GM18526 (cell line): Measurements from ENCODE around the gene DIP2C.

ENCODE experiments used
- POLR2A ChIP-seq: IDR thresholded peaks from 3 replicates; pipeline ENCODE4 v1.6.1; 2011; ENCODE audit not compliant: insufficient read length; ENCODE audit errors: extremely low read depth

The DIP2C gene

DNA sequence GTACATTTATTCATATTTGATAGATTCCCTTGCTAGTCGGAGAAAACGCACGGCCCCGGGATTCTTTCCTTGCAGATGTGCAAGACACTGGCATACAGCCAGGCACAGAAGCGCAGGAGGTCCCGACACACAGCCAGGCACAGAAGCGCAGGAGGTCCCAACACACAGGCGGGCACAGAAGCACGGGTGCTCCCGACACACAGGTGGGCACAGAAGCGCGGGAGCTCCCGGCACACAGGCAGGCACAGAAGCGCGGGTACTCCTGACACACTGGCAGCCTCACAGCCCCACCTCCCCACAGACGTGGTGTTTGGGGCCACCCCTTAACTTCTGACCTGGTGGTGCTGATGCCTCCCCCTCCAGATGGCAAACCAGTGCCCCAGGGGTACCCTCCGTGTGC is 316.9 kb downstream of the DIP2C start:
- no peak for TF ChIP-seq POLR2A

DNA sequence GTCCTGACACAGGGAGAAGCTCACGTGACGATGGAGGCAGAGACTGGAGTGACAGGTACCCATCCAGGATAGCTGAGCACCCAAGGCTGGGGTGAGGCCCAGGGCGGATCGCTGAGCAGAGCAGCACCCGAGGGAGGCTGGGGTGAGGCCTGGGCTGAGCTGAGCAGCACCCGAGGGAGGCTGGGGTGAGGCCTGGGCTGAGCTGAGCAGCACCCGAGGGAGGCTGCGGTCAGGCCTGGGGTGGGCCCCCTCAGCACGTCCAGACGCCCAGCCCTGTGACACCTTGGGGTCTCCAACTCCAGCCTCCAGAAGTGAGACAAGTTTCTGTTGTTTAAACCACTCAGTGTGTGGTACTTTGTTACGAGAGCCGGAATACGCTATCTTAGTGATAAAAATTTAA is 318.0 kb downstream of the DIP2C start:
- TF ChIP-seq POLR2A, result no peak

DNA sequence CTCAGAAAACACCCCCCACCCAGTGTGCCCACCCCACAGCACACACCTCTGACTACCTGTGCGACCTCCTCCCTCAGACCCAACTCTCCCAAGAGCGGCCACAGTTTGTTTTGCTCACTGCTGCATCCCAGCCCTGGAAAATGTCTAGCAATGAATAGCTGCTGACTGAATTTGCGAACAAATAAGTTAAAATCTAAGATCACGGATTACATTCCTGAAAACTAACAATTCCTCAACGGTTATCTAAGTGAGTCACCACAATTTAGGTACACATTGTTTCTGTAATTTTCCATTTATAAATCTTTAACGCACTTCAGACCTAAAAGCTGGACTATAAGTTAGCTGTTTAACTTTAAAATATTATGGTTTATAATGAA is 319.0 kb downstream of the DIP2C start:
- no peak for TF ChIP-seq POLR2A

DNA sequence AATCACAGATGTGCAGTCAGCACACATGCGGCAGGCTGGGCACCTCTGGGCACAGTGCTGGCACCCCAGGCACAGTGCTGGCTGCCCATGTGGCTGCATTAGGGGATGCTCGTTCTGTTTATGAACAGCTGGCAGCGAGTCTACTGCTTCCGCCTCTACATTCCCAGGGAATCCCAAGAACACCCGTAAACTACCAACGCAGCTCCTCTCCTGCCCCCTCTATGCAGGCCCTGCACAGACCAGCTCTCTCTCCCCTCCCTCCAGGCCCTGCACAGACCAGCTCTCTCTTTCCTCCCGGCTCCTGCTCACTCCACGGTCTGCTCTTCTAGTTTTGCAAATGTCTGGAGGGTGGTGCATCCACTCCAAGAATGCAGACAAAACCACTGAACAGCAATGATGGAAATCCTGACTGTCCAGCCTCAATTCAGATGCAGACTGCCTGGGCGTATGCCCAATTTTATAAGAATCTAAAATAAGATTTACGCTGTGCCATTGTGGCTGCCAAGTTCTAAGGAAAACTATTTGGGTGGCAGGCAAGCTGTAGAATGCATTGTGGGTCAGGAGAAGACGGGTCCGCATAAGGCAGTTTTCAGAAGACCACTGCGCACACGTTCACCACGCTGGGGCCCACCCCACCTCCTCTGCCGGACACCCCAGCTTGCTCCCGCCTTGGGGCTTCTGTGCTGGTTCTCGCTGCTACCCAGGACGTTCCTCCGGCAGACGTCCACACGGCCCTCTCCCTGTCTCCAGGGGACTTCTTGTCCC is 319.6 kb downstream of the DIP2C start:
- no peak for TF ChIP-seq POLR2A

DNA sequence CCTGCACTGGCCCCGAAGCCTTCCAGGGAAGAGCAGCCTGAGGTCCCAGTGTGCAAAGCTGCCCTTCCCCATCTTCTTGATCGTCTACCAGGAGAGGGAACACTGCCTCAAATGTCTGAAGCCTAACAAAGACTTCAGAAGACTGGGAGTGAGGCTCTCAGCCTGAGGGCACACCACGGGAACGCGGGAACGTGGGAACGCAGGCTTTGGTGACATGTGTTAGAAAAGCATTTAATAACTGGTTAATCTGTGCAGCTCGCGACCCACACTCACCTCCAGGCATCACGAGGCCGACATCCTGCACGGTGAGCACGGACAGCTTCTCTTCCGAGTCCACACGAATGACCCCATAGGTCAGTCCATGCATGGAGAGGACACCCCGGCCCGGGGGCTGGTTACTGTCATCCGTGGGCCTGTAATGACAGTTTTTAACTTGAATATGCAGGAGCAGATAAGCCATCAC is 320.2 kb downstream of the DIP2C start:
- TF ChIP-seq POLR2A, result no peak

DNA sequence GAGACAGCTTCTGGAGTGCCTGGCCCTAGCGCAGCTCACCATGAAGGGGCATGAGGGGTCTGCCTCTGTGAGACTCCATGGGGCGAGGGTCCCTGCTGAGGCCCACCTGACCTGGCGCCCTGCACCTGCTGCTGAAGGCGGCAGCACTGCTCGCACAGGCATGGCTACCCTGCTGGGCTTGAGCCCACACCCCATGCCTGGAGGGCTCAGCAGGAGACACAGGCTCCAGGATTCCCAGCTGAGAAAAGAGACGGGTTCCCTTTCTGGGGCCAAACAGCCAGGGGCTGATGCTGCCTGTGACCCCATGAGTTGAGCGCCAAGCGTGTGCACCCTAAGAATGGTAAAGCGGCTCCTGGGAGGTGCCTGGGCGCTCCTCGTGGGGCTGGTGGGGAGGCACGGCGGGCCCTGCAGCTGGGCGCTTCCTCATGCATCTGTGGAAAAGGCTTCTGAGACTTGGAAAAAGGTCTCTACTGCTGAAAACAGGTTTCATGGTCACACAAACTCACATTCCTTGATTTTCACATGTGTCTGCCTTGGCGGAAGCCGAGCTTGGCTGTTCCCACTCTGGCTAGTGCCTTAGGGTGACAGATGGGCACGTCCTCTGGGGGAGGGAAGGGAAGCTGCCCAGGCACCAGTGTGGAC is 320.8 kb downstream of the DIP2C start:
- TF ChIP-seq POLR2A, result no peak

DNA sequence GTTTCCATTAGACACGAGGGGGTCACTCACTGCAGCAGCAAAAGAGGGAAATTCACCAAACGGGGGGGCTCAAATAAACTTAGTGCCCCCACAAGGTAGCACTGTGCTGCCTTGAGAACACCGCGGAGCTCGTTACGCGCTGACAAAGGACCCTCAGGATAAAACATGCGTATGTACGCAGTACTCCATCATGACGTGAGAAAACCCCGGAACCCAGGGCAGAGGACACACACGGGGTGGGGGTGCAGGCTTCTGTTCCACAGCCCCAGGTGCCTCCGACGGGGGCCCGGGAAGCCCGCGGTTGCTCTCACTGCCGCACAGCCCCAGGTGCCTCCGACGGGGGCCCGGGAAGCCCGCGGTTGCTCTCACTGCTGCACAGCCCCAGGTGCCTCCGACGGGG is 321.8 kb downstream of the DIP2C start:
- no peak for TF ChIP-seq POLR2A

DNA sequence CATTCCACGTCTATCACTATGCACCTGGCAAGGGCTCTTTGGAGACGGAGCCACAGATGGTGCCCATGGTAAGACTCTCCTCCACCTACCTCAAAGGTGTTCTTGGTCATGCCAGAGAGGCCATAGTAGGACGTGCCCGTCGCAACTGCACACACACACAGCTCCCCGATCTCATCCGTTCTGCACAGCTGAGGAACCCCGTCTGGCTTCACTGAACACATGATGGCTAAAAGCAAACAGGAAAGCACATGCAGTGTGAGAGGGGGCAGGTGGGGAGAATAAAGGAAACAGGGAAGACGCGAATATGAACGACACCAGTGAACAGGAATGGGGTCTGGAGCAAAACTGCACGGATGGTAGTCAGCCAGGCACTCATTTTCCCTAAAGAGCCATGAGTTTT is 323.3 kb downstream of the DIP2C start:
- no peak for TF ChIP-seq POLR2A

DNA sequence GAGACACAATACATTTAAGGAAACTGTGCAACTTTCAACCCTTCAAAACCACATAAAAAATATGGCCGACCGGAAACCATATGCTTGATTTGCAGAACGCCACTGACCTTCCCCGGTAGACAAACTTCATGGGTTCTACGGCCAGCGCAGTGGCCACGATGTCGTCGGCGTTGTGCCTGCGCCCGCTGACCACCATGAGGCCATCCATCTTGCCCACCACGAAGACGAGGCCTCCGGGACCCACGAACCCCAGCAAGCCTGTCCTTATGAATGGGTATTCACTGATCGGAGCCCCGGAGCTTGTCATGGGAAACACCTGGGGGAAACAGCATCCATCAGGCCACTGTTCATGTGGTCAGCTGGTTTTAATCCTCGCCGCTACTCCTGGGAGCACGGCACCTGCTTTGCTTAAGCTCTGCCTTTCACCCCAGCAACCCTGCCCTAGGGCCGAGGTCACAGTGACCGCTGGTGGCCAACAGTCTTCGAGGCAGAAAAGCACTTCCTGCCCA is 325.1 kb downstream of the DIP2C start:
- no peak for TF ChIP-seq POLR2A

DNA sequence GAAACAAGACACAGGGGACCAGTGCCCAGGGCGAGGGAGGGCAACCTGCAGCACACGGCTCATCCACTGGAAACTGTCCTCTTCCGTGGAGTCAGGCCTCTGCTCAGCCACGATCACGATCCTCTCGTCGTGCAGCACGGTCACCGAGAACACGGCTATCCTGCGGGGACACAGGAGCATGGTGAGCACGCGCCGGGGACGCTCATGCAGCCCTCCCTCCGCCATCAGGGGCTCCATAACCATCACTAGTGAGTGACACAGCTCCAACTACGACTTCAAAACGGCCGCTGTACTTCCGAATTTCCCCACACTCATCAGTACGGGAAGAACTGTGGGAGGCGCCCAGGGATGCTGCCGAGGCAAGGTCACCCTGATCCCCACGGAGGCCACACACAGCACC is 326.3 kb downstream of the DIP2C start:
- no peak for TF ChIP-seq POLR2A

DNA sequence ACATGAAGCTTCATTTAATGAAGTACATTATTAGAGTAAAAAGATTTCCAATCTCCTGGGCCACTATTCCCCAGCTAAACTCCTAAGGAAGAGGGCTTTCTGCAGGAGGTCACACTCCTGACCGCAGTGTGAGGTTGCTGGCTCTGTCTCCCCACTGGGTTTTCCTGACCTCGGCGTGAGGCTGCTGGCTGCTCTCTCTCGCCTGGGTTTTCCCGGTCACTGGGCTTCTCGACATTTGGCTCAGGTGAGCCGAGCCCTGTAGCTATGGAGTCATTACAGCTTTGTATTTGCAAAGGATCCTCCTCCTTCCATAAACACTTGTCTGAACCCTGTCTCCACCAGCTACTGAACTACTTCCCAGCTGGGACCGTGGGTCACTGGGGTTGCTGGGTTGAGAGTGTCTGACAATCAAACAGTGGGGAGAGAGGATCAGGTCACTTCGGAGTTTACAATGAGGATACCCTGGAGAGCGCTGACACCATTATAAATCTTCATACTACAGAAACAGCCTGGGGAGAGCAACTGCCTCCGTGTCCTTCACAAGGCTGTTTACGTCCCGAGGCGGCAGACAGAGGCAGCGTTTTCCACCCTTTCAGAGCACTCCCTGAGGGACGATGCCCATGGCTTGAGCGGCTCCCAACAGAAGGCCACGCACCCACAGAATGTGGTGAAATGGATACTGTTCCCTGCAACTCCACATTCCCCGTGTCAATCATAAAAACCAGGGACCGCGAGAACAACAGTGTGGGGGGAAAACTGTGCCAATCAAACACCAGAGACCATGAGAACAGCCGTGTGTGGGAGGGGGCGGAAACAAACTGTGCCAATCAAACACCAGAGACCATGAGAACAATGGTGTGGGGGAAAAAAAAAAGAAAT is 328.0 kb downstream of the DIP2C start:
- no peak for TF ChIP-seq POLR2A

DNA sequence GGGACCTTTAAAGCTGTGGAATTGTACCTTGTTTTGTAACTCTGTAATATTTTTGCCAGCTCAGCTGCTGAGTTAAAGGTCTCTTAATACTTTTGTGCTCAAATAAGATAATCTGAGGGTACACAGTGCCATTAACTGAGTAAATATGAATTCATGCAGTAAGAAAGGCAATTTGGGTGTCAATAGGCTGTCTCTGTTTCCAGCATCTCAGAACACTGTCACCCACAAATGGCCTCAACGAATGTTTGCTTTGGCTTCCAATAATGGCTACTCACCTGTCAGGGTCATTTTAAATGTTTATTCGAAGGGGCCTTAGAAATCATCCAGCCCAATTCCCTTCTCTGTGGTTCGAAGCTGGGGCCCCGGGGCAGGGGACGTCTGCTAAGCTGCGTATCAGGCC is 328.8 kb downstream of the DIP2C start:
- TF ChIP-seq POLR2A, result no peak

DNA sequence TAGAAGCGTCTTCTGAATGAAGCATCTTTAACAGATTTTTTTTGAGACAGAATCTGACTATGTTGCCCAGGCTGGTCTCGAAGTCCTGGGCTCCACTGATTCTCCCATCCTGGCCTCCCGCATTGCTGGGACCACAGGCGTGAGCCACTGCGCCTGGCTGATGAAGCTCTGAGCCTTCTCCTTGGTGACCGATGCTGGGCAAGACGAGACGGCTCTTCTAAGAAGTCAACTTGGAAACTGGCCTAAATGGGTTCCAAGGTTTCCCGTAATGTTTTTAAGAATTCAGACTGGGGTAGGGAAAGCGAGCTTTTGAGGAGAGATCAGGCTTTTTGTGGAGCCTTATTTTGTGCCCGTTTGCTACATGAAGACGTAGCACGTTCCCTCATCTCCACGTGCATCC is 329.7 kb downstream of the DIP2C start:
- TF ChIP-seq POLR2A, result no peak

DNA sequence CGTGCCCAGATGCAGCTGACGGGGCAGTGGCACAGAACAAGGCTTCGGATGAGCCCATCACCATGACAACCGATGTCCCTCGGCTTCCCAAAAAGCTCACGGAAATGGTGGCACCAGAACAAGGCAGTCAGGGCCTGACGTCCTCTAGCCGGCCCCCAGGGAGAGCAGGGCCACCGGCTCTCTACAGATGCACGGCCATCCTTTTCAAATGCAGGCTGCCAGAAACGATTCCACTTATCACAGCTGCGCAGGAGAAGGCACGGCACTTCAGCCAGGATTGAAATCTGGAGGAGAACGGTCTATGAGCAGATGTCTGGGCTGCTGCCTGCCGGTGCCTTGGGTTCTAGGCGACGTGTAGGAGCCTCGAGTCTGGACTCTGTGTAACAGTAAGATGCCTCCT is 330.4 kb downstream of the DIP2C start:
- no peak for TF ChIP-seq POLR2A

DNA sequence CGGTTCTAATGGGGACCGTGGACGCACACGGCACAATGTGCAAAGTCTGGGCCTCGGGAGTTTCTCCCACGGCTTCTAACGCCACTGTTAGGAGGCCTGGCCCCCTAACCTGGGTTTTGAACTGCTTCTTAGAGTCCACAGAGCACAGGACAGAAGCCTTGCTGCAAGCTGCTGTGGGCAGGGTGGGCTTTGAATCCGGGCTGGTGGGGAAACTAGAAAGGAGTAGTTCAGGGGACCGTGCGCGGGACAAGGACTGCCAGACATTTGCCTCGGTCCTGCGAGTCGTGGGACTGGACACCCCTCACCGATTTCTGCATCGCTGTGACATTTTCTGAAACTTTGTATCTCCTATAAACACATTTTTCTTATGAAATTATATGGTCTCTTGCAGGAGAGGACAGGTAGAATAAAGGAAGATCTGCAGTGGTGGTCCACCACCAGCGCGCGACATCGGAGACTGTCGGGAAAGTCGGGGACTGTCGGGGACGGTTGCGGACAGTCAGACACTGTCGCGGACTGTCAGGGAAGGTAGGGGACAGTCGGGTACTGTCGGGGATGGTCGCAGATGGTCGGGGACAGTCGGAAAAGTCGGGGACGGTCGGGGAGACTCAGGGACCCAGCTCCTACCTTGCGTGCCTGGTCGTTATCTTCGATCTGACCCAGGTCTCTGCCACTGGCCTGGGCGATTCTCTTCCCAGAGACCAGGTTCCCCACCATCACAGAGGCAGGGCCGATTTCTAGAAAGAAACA is 332.1 kb downstream of the DIP2C start:
- no peak for TF ChIP-seq POLR2A

DNA sequence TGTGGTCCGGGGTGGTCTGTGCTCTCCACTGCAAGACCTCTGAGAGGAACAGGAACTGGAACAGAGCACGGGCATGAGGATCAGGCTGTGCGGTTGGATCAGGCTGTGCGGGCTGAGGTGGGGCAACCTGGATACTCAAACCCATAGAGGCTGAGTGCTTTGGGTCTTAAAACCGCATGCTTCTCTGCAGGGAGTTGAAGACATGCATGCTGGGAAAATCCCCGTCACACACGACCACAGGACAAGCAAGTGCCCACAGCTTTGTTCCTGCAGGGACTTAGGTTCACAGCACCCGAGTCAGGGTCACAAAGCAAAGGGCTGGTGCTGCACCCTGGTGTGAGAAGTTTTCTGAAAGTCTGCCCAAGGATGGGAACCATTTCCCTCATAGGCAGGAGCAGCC is 333.0 kb downstream of the DIP2C start:
- no peak for TF ChIP-seq POLR2A
